ENCODE measurements around the gene CFL1.

Gene CFL1

GRCh38 chr11:65887723-65888162 is 29.8 kb upstream of the CFL1 start:
- DNase-seq (ENCODE audit: low spot score): no peak

GRCh38 chr11:65886826-65887722 is 29.1 kb upstream of the CFL1 start:
- DNase-seq (ENCODE audit: low spot score): no peak

GRCh38 chr11:65885808-65886536 is 28.0 kb upstream of the CFL1 start:
- DNase-seq (ENCODE audit: low spot score): no peak

GRCh38 chr11:65885231-65885630 is 27.3 kb upstream of the CFL1 start:
- DNase-seq (ENCODE audit: low spot score): no peak

GRCh38 chr11:65884716-65885092 is 26.7 kb upstream of the CFL1 start:
- DNase-seq (ENCODE audit: low spot score): peak; percentile 78

- no peak for DNase-seq (ENCODE audit: low spot score)
Observed at GRCh38 chr11:65883786-65884715, 26.1 kb upstream of the CFL1 start.

GRCh38 chr11:65883058-65883761 is 25.2 kb upstream of the CFL1 start:
- no peak for DNase-seq (ENCODE audit: low spot score)

GRCh38 chr11:65882120-65883057 is 24.4 kb upstream of the CFL1 start:
- DNase-seq (ENCODE audit: low spot score): no peak

- DNase-seq (ENCODE audit: low spot score): no peak
Observed at GRCh38 chr11:65880844-65881421, 23.0 kb upstream of the CFL1 start.

GRCh38 chr11:65880027-65880426 is 22.0 kb upstream of the CFL1 start:
- DNase-seq (ENCODE audit: low spot score): no peak

GRCh38 chr11:65879617-65880016 is 21.6 kb upstream of the CFL1 start, which contains the start of gene CTSW:
TSS of gene CTSW (plus strand) at chr11:65879837. CDS start at chr11:65879855, 18 bp downstream.
- no peak for DNase-seq (ENCODE audit: low spot score)

- peak; percentile 90 for DNase-seq (ENCODE audit: low spot score)
Observed at GRCh38 chr11:65873318-65874156, 15.6 kb upstream of the CFL1 start.

- DNase-seq (ENCODE audit: low spot score): no peak
Observed at GRCh38 chr11:65872586-65873317, 14.8 kb upstream of the CFL1 start, which contains the start of gene EFEMP2. TSS of gene EFEMP2 (minus strand) at chr11:65872800. CDS start at chr11:65872354, 446 bp downstream.

- DNase-seq (ENCODE audit: low spot score): no peak
Observed at GRCh38 chr11:65871811-65872548, 14.0 kb upstream of the CFL1 start.

- no peak for DNase-seq (ENCODE audit: low spot score)
Observed at GRCh38 chr11:65870706-65871681, 13.0 kb upstream of the CFL1 start.

GRCh38 chr11:65870307-65870658 is 12.3 kb upstream of the CFL1 start:
- no peak for DNase-seq (ENCODE audit: low spot score)

All from globus pallidus (tissue), 1 donor.